Heart left ventricle (tissue), 16 donors: ENCODE measurements around the gene LTO1. TPM values are rescaled to one million over a fixed set of nuclear protein-coding genes. Genes with fewer than 3 reads are reported as not detected.

ENCODE experiments used
- ATAC-seq, 4 donors: fragments of 200-7000 bp; cut with Tn5 transposase; one replicate each; pipeline ENCODE4 v1.9.1; 2020 to 2022; ENCODE audit warnings: moderate library complexity in 4 of 4, mild to moderate bottlenecking in 3 of 4, moderate number of reproducible peaks in 1 of 4
- DNase-seq, 5 donors: peaks; one replicate each; pipeline ENCODE4 v3.0.0-alpha.2; 2020
- H3K27ac ChIP-seq, 12 donors: fragments of 200-600 bp; sonication (generic) in 4 of 12; one replicate each; pipeline versions ENCODE4 v1.5.0 to v1.8.0; 2016 to 2022; ENCODE audit warnings: mild to moderate bottlenecking in 2 of 12
- H3K27me3 ChIP-seq, 9 donors: fragments of 200-600 bp; sonication (generic) in 2 of 9; one replicate each; pipeline versions ENCODE4 v1.5.1 to v1.8.0; 2016 to 2022; ENCODE audit warnings: mild to moderate bottlenecking in 3 of 9
- H3K36me3 ChIP-seq, 9 donors: fragments of 200-600 bp; sonication (generic) in 2 of 9; one replicate each; pipeline versions ENCODE4 v1.5.0 to v1.8.0; 2018 to 2022; ENCODE audit warnings: mild to moderate bottlenecking in 2 of 9
- H3K4me1 ChIP-seq, 12 donors: fragments of 200-600 bp; sonication (generic) in 4 of 12; one replicate each; pipeline versions ENCODE4 v1.5.0 to v1.8.0; 2016 to 2022; ENCODE audit warnings: mild to moderate bottlenecking in 3 of 12
- H3K4me3 ChIP-seq, 12 donors: fragments of 200-600 bp; sonication (generic) in 4 of 12; one replicate each; pipeline versions ENCODE4 v1.5.0 to v1.8.0; 2017 to 2022; ENCODE audit warnings: mild to moderate bottlenecking in 9 of 12, moderate library complexity in 4 of 12
- H3K9me3 ChIP-seq, 12 donors: fragments of 200-600 bp; sonication (generic) in 4 of 12; one replicate each; pipeline versions ENCODE4 v1.5.0 to v1.8.0; 2016 to 2022; ENCODE audit warnings: mild to moderate bottlenecking in 1 of 12
- CTCF ChIP-seq, 12 donors: fragments of 200-600 bp; sonication (generic) in 4 of 12; IDR thresholded peaks; one replicate each; pipeline versions ENCODE4 v1.5.0 to v1.8.0; 2018 to 2022; ENCODE audit warnings: antibody characterized with exemption in 12 of 12, mild to moderate bottlenecking in 5 of 12
- POLR2A ChIP-seq, 2 donors: fragments of 450-650 bp; IDR thresholded peaks; one replicate each; pipeline ENCODE4 v1.6.1; 2017; ENCODE audit warnings: antibody characterized with exemption in 2 of 2, mild to moderate bottlenecking in 2 of 2, moderate library complexity in 2 of 2
- WGBS, 4 donors: extraction: QIAGEN DNeasy Blood & Tissue Kit in 2 of 4; methylation state at CpG; one replicate each; pipeline versions ENCODE4 v1.1.5 to v1.1.7; 2013 to 2018; 5-methylcytosine and 5-hydroxymethylcytosine counted together
- intact Hi-C, 10 donors: fragments of 100-400 bp; cut with DNase I; formaldehyde crosslinking; loops; one replicate each; pipeline versions ENCODE4 v1.11.1 to v1.14.2; 2022
- polyA plus RNA-seq, 2 donors: library from polyadenylated mRNA; stranded (reverse); fragments of 200-250 nt; gene quantifications; one replicate each; pipeline ENCODE4 v1.2.3, GENCODE V29; 2013
- total RNA-seq, 9 donors: library from RNA; depleted of rRNA in 2 of 9; stranded (reverse); fragments of >200 nt in 2 of 9; fragmentation: NEBNext Ultra II Directional in 3 of 9; extraction: Animal tissue kit (Norgen Biotek cat#: 25700) in 3 of 9; gene quantifications; one replicate each; pipeline versions ENCODE4 v1.1.0 to v1.2.4, GENCODE V29; 2016 to 2023
- donor health status: ischemic (EF 13 %, LVEDD 7.1; RV severe dilation, severe dysfunction).
- donor health status: healthy with polysubstance abuse.
- donor health status: DM: no; HTN: yes; CAD: no.
- donor health status: DM: no; HTN: no; CAD: no.
- donor health status: ischemic (EF 25% LVEDD 6.9; RV normal size, moderate dysfunction).
- donor health status: ischemic (EF 25% LVEDD 5.7; RV mildly dilated, moderate dysfunction).
- donor health status: healthy.
- donor health status: DM: yes; HTN: yes; CAD: no.
- donor health status: ischemic (EF 35%, LVEDD 5.7; RV mildly dilated, moderate dysfunction).
- donor health status: nonischemic (EF 11% LVEDD 7.7; RV severe dilation, severe dysfunction).
- donor health status: DM: yes; HTN: yes; CAD: no.
- donor health status: PGD.
- donor health status: ischemic (EF 29% LVEDD 5.4; RV normal size, mild dysfunction).
- donor health status: nonischemic (EF 23%, LVEDD 6.1; RV moderate dilation, normal function).

LTO1 gene
- total and polyA plus RNA-seq, 11 donors, result 4.1 to 14.4 (median 9.4) TPM

- Histone ChIP-seq H3K4me1 (peaks cover 0 to 8% (median 0%) of the 10 kb centered on the region in 12 donors), H3K36me3 (peaks cover 0 to 22% (median 11%) of the 10 kb centered on the region in 9 donors), H3K27me3 (no peaks in the 10 kb centered on the region), H3K4me3 (no peak overlapping the region), H3K9me3 (no peaks in the 10 kb centered on the region), H3K27ac (no peak overlapping the region)
- intact Hi-C loops, result no loop called here
- ATAC-seq, result no peak
- peak in 2 of 5 donors; percentile 9 to 55 for DNase-seq
- no peak for TF ChIP-seq CTCF (IDR thresholded peaks at IDR 0.05)
- no peak for TF ChIP-seq POLR2A (IDR thresholded peaks at IDR 0.05)
- WGBS, 4 donors, result 66 to 75% (median 69%) methylated on average over 21 to 27 of the region's 27 CpGs
Measured at GRCh38 chr11:69657911-69658625, 17.1 kb downstream of the LTO1 start.

GRCh38 chr11:69657456-69657910 lies 17.7 kb downstream of the LTO1 start:
- H3K36me3 ChIP-seq, result peaks cover 0 to 28% (median 13%) of the 10 kb centered on the region in 9 donors
- TF ChIP-seq POLR2A (IDR thresholded peaks at IDR 0.05) (no peak), CTCF (IDR thresholded peaks at IDR 0.05) (no peak)
- H3K27ac ChIP-seq, result no peak overlapping the region
- H3K9me3 ChIP-seq, result no peaks in the 10 kb centered on the region
- no peaks in the 10 kb centered on the region for H3K27me3 ChIP-seq
- DNase-seq, result peak in 2 of 5 donors; percentile 18 to 37
- peaks cover 0 to 8% (median 0%) of the 10 kb centered on the region in 12 donors for H3K4me1 ChIP-seq
- ATAC-seq, result no peak
- WGBS, 4 donors, result 87 to 96% (median 91%) methylated on average over 11 to 14 of the region's 14 CpGs
- intact Hi-C loops, result no loop called here
- H3K4me3 ChIP-seq, result no peak overlapping the region

- no peaks in the 10 kb centered on the region for H3K27me3 ChIP-seq
- ATAC-seq (no peak), DNase-seq (no peak)
- intact Hi-C loops, result no loop called here
- peaks cover 0 to 6% (median 0%) of the 10 kb centered on the region in 12 donors for H3K4me1 ChIP-seq
- TF ChIP-seq CTCF (IDR thresholded peaks at IDR 0.05) (no peak), POLR2A (IDR thresholded peaks at IDR 0.05) (no peak)
- H3K27ac ChIP-seq, result no peak overlapping the region
- H3K9me3 ChIP-seq, result no peaks in the 10 kb centered on the region
- peaks cover 0 to 34% (median 20%) of the 10 kb centered on the region in 9 donors for H3K36me3 ChIP-seq
- WGBS, 4 donors, result 82 to 88% (median 85%) methylated on average over 19 to 20 of the region's 20 CpGs
- no peak overlapping the region for H3K4me3 ChIP-seq
Measured at GRCh38 chr11:69656536-69657455, 18.4 kb downstream of the LTO1 start.
